Tibial nerve (tissue), 4 donors: ENCODE measurements around the gene PSORS1C1.

Experiments
- CTCF ChIP-seq, 5 experiments: fragments of 200-600 bp in 3 of 5; fragments of 450-650 bp in 2 of 5; sonication (generic) in 3 of 5; IDR thresholded peaks; one replicate each; pipeline ENCODE4 v1.5.1; 2016 to 2019; ENCODE audit warnings: antibody characterized with exemption in 5 of 5, mild to moderate bottlenecking in 3 of 5, moderate library complexity in 2 of 5
- EP300 ChIP-seq, 2 donors: sonication (generic); formaldehyde crosslinking; IDR thresholded peaks; one replicate each; pipeline ENCODE4 v1.6.1; 2017; ENCODE audit warnings: antibody characterized with exemption in 2 of 2, mild to moderate bottlenecking in 1 of 2
- POLR2A ChIP-seq, 2 donors: fragments of 450-650 bp; IDR thresholded peaks; one replicate each; pipeline ENCODE4 v1.6.1; 2017; ENCODE audit warnings: antibody characterized with exemption in 2 of 2, mild to moderate bottlenecking in 2 of 2, moderate library complexity in 2 of 2

- no peak for TF ChIP-seq CTCF (IDR thresholded peaks at IDR 0.05)
- TF ChIP-seq POLR2A (IDR thresholded peaks at IDR 0.05), result no peak
- TF ChIP-seq EP300 (IDR thresholded peaks at IDR 0.05), result no peak
Observed at GRCh38 chr6:31092238-31092637, 22.4 kb upstream of the PSORS1C1 start.
